K562 (cell line): ENCODE results near the gene KRTAP5-6. TPM values are rescaled to one million over a fixed set of nuclear protein-coding genes. Genes with fewer than 3 reads are reported as not detected.
"Not testable (repeated sequence)": the region's sequence is repeated elsewhere in the genome, so short reads cannot be mapped to it uniquely, and the experiment has no call there.

ENCODE experiments used
- ATAC-seq: fragments of 200-7000 bp; cut with Tn5 transposase; 3 replicates; pipeline ENCODE4 v1.9.1; 2020; ENCODE audit warnings: moderate library complexity
- BruUV-seq: library from RNA; stranded (reverse); fragments of 400-500 nt; replicated peaks from 2 replicates; lab custom pipeline; 2021; lab: Mats Ljungman, UMichigan
- CTCF ChIA-PET: fragments of 300-600 bp; formaldehyde crosslinking; extraction: SDS; loops from one replicate; lab custom pipeline; 2021; ENCODE audit warnings: low intra/inter-chr PET ratio; lab: Yijun Ruan, JAX
- POLR2A ChIA-PET: fragments of 300-600, 350-650 bp; sonication (Branson Sonifier 250); formaldehyde crosslinking; extraction: SDS; loops from one replicate; lab custom pipeline; 2021; ENCODE audit warnings: antibody characterized with exemption, inconsistent platforms; lab: Yijun Ruan, JAX
- DNase-seq, 4 experiments: peaks; one replicate each; pipeline versions ENCODE4 v3.0.0 to v3.0.0-alpha.2; 2011 to 2018; ENCODE audit warnings: low spot score in 3 of 4, mixed read lengths in 3 of 4; ENCODE audit errors: extremely low read depth in 1 of 4
- FAIRE-seq: peaks from 2 replicates; lab custom pipeline; 2011; peaks lifted over from hg19 to GRCh38; lab: Jason Lieb, UNC
- H2AFZ ChIP-seq: 2 replicates; pipeline ENCODE4 v1.6.0; 2011; ENCODE audit warnings: low read depth, low read length, control low read depth, inconsistent platforms
- H3K27ac ChIP-seq: fragments of 200-600 bp; 3 replicates; pipeline ENCODE4 v1.8.0; 2011; ENCODE audit warnings: low read depth, mild to moderate bottlenecking, control low read depth, inconsistent platforms, low read length, moderate library complexity, mixed read lengths; ENCODE audit errors: extremely low read depth
- H3K27me3 ChIP-seq, 2 experiments: fragments of 300-600 bp in 1 of 2; 2 replicates in 1 of 2; 3 replicates in 1 of 2; pipeline versions ENCODE4 v1.6.0 to v1.8.0; 2011; ENCODE audit warnings: inconsistent platforms in 2 of 2, low read length in 2 of 2, mild to moderate bottlenecking in 1 of 2, mixed read lengths in 1 of 2, moderate library complexity in 1 of 2; ENCODE audit not compliant: control insufficient read depth in 2 of 2, insufficient read depth in 2 of 2
- H3K36me3 ChIP-seq: fragments of 300-600 bp; 3 replicates; pipeline ENCODE4 v1.8.0; 2011; ENCODE audit warnings: mild to moderate bottlenecking, low read length, inconsistent platforms; ENCODE audit not compliant: control insufficient read depth, insufficient read depth
- H3K4me1 ChIP-seq, 2 experiments: fragments of 200-600 bp in 1 of 2; replicated peaks in 1 of 2; 2 replicates in 1 of 2; 3 replicates in 1 of 2; pipeline versions ENCODE4 v1.5.1 to v1.8.0; 2011; ENCODE audit warnings: inconsistent platforms in 2 of 2, low read length in 2 of 2, mild to moderate bottlenecking in 1 of 2, mixed read lengths in 1 of 2, moderate library complexity in 1 of 2; ENCODE audit not compliant: control insufficient read depth in 2 of 2, insufficient read depth in 2 of 2
- H3K4me2 ChIP-seq: 2 replicates; pipeline ENCODE4 v1.6.1; 2011; ENCODE audit warnings: low read length, control low read depth, inconsistent platforms, mixed read lengths; ENCODE audit not compliant: insufficient read depth
- H3K4me3 ChIP-seq: fragments of 200-600 bp; sonication (generic), shearing (Covaris generic); 2 replicates; pipeline ENCODE4 v1.5.1; 2016; ENCODE audit warnings: control low read depth, inconsistent platforms
- H3K79me2 ChIP-seq: fragments of 200-600 bp; 3 replicates; pipeline ENCODE4 v1.8.0; 2011; ENCODE audit warnings: low read length, inconsistent platforms; ENCODE audit not compliant: control insufficient read depth, insufficient read depth
- H3K9ac ChIP-seq, 2 experiments: 2 replicates each; pipeline versions ENCODE4 v1.6.0 to v1.6.1; 2011; ENCODE audit warnings: low read depth in 2 of 2, low read length in 2 of 2, control low read depth in 1 of 2, inconsistent platforms in 1 of 2, mild to moderate bottlenecking in 1 of 2, mixed read lengths in 1 of 2; ENCODE audit not compliant: insufficient read depth in 1 of 2
- H3K9me1 ChIP-seq: one replicate; pipeline ENCODE4 v1.6.0; 2011; ENCODE audit warnings: inconsistent platforms, mild to moderate bottlenecking, low read length, moderate library complexity; ENCODE audit not compliant: control insufficient read depth, insufficient read depth
- H3K9me3 ChIP-seq: replicated peaks from 2 replicates; pipeline ENCODE4 v1.5.1; 2011; ENCODE audit warnings: low read depth, low read length, inconsistent platforms; ENCODE audit not compliant: control insufficient read depth, insufficient read depth
- H4K20me1 ChIP-seq: replicated peaks from 2 replicates; pipeline ENCODE4 v1.6.1; 2011; ENCODE audit warnings: low read length, inconsistent platforms, mixed read lengths; ENCODE audit not compliant: control insufficient read depth, insufficient read depth
- EP400 ChIP-seq: fragments of 450-650 bp; IDR thresholded peaks from 2 replicates; pipeline ENCODE4 v1.6.1; 2017; ENCODE audit warnings: antibody characterized with exemption, mild to moderate bottlenecking, moderate library complexity
- TCF3 ChIP-seq: sonication (generic); formaldehyde crosslinking; IDR thresholded peaks from 2 replicates; pipeline ENCODE4 v1.4.0; 2020; ENCODE audit warnings: mild to moderate bottlenecking, missing genetic modification reagents
- TCF7L2 ChIP-seq: fragments of 150-350 bp; IDR thresholded peaks from 2 replicates; pipeline ENCODE4 v1.6.1; 2016; ENCODE audit warnings: low read depth, mild to moderate bottlenecking, low read length, moderate library complexity
- WGBS: fragments of 100-300 bp; shearing (Covaris generic); methylation state at CpG from one replicate; pipeline ENCODE4 v1.1.6; 2016; ENCODE audit warnings: low coverage, mixed read lengths; ENCODE audit not compliant: insufficient coverage; ENCODE audit errors: missing lambda C conversion rate; 5-methylcytosine and 5-hydroxymethylcytosine counted together
- in situ Hi-C: fragments of 300-500 bp; cut with MboI; formaldehyde crosslinking; loops from 4 replicates; pipeline ENCODE4 v1.15.0; 2018; ENCODE audit warnings: inconsistent platforms, mixed read lengths
- intact Hi-C: fragments of 100-400 bp; cut with micrococcal nuclease; formaldehyde crosslinking; loops from 2 replicates; pipeline ENCODE4 v1.14.2; 2022
- polyA plus RNA-seq, 8 experiments: library from polyadenylated mRNA; depleted of rRNA in 4 of 8; stranded (reverse) in 5 of 8; unstranded in 3 of 8; fragments of >200 nt; fragmentation: Nextera tagmentation in 2 of 8; fragmentation: Illumina TruSeq in 1 of 8; extraction: Ambion mirVana in 2 of 8; extraction: Trizol in 1 of 8; gene quantifications; 2 replicates each; pipeline versions ENCODE4 v1.2.1 to v1.2.3, GENCODE V29; 2011 to 2014; ENCODE audit warnings: inconsistent platforms in 1 of 8, missing spikeins in 1 of 8
- total RNA-seq, 7 experiments: library from RNA; depleted of rRNA in 6 of 7; stranded (reverse); fragments of >200 nt in 6 of 7; fragmentation: Illumina TruSeq in 2 of 7; extraction: Trizol in 2 of 7; gene quantifications; 2 replicates each; pipeline versions ENCODE4 v1.2.1 to v1.2.3, GENCODE V29; 2011 to 2021; ENCODE audit warnings: low replicate concordance in 1 of 7
- TF ChIP-seq, protein P1 (sequence below), 2 experiments: IDR thresholded peaks; 2 replicates each; pipeline ENCODE4 v1.6.1; 2011; ENCODE audit warnings: borderline replicate concordance in 1 of 2, control low read depth in 1 of 2, low read depth in 1 of 2, low read length in 1 of 2, mild to moderate bottlenecking in 1 of 2, mixed read lengths in 1 of 2, moderate library complexity in 1 of 2; ENCODE audit not compliant: insufficient read depth in 1 of 2, insufficient read length in 1 of 2, poor library complexity in 1 of 2, severe bottlenecking in 1 of 2; ENCODE audit errors: extremely low read depth in 1 of 2
- TF ChIP-seq, protein P2 (sequence below), 3 experiments: fragments of 200-800 bp in 1 of 3; sonication (Bioruptor generic) in 1 of 3; sonication (generic) in 1 of 3; formaldehyde crosslinking in 1 of 3; IDR thresholded peaks; 2 replicates each; pipeline versions ENCODE4 v1.6.1 to v1.8.0; 2016 to 2022; ENCODE audit warnings: mild to moderate bottlenecking in 2 of 3, missing compliant biosample characterization in 2 of 3, missing genetic modification characterization in 2 of 3, missing genetic modification reagents in 1 of 3

Gene KRTAP5-6
- total and polyA plus RNA-seq, 9 of the 15 experiments (the other 6 are each of a cell fraction or from before 2014, with no cell fraction given), result not detected

DNA sequence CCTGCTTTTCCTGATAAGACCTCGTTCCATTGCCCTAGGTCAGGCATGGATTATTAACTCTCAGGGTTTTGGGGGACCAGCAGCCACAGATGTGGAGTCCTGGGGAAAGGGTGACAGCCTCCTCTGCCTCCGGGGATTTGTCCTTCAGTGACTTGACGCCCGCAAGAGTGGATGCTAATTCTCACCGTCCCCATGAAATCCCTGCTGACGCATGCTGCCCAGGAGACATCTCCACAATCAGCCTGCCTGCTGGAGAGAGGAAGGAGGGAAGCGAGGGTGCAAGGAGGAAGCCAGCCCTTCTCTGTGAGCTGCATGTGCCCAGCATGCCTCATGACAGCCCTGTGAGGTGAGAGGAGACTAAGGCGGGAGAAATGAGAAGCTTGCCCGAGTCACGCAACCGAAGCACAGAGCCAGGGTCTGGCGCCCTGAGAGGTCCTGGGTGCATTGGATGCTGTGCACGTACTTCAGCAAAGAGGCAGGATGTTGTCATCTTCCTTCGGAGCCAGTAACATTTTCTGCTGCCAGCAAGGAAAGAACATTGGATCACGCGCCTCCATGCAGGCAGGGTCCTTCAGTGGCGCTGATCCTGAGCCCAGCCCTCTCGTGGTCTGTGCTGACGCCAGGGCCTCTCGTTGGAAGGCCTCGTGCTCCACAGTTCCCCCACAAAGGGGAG, 27.3 kb upstream of the KRTAP5-6 start:
- intact Hi-C loops (no loop called here), in situ Hi-C loops (no loop called here)
- FAIRE-seq, result no peak
- no peaks in the 10 kb centered on the region for H3K4me1 ChIP-seq
- peaks cover 40 to 50% of the 10 kb centered on the region in 2 experiments for H3K27me3 ChIP-seq
- no peaks in the 10 kb centered on the region for H3K9me3 ChIP-seq
- H3K36me3 ChIP-seq, result no peaks in the 10 kb centered on the region
- H2AFZ ChIP-seq, result no peak overlapping the region
- no peak overlapping the region for H3K27ac ChIP-seq
- no peak for TF ChIP-seq EP400
- TF ChIP-seq, protein P1, sequence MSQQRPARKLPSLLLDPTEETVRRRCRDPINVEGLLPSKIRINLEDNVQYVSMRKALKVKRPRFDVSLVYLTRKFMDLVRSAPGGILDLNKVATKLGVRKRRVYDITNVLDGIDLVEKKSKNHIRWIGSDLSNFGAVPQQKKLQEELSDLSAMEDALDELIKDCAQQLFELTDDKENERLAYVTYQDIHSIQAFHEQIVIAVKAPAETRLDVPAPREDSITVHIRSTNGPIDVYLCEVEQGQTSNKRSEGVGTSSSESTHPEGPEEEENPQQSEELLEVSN (IDR thresholded peaks at IDR 0.05; ENCODE audit: borderline replicate concordance in 1 of 2, extremely low read depth in 1 of 2, insufficient read depth in 1 of 2, insufficient read length in 1 of 2, low read depth in 1 of 2, low read length in 1 of 2, poor library complexity in 1 of 2, severe bottlenecking in 1 of 2), result peak in 1 of 2 experiments; percentile 34
- no peak for TF ChIP-seq TCF7L2
- no peak for TF ChIP-seq TCF3
- TF ChIP-seq, protein P2, sequence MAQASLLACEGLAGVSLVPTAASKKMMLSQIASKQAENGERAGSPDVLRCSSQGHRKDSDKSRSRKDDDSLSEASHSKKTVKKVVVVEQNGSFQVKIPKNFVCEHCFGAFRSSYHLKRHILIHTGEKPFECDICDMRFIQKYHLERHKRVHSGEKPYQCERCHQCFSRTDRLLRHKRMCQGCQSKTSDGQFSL (CRISPR knock-in tag; IDR thresholded peaks at IDR 0.05), result no peak
- TF ChIP-seq, protein P2 (tag; IDR thresholded peaks at IDR 0.05), result no peak
- TF ChIP-seq, all 486 proteins: peak for 1
- Histone ChIP-seq H3K4me3 (no peak overlapping the region), H4K20me1 (0 out of 2 replicates have a peak, but pooled peaks cover 9% of the 10 kb centered on the region), H3K4me2 (no peak overlapping the region), H3K9ac (no peak overlapping the region), H3K79me2 (no peaks in the 10 kb centered on the region), H3K9me1 (peaks cover 2% of the 10 kb centered on the region)
- ATAC-seq (no peak), DNase-seq (no peak)
- WGBS, result 3% methylated on average over 20 of the region's 21 CpGs
- no TSS peak for BruUV-seq
- ChIA-PET POLR2A (interaction anchor here (0.6 kb wide), 1 partner anchor 99 kb away, joined by 3 read pairs; no protein-coding TSS in a partner anchor), CTCF (no interaction called here)

DNA sequence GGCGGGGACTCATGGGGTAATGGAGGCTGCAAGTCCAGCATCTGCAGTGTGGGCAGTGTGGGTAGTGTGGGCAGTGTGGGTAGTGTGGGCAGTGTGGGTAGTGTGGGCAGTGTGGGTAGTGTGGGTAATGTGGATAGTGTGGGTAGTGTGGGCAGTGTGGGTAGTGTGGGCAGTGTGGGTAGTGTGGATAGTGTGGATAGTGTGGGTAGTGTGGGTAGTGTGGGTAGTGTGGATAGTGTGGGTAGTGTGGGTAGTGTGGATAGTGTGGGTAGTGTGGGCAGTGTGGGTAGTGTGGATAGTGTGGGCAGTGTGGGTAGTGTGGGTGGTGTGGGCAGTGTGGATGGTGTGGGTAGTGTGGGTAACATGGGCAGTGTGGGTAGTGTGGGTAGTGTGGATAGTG, 26.5 kb upstream of the KRTAP5-6 start:
- H4K20me1 ChIP-seq, H3K9me1 ChIP-seq, H3K9me3 ChIP-seq, H2AFZ ChIP-seq, DNase-seq, H3K4me3 ChIP-seq, H3K4me1 ChIP-seq, H3K27ac ChIP-seq, intact Hi-C loops, BruUV-seq, ATAC-seq, H3K79me2 ChIP-seq, in situ Hi-C loops, H3K4me2 ChIP-seq, CTCF ChIA-PET, H3K36me3 ChIP-seq, H3K9ac ChIP-seq: not testable (repeated sequence)
- H3K27me3 ChIP-seq, result peaks cover 45 to 54% of the 10 kb centered on the region in 2 experiments
- peak; percentile 23 for FAIRE-seq
- POLR2A ChIA-PET, result interaction anchor here (0.6 kb wide), 1 partner anchor 99 kb away, joined by 3 read pairs; no protein-coding TSS in a partner anchor
- WGBS, result 33% methylated on average over 1 of the region's 1 CpG
